Measurements from ENCODE around the gene FXR1.

GRCh38 chr3:180947761-180948390 is 35.4 kb downstream of the FXR1 start:
- TF ChIP-seq TAF1 (IDR thresholded peaks at IDR 0.05; ENCODE audit: borderline replicate concordance, low read depth, low read length) (no peak), POLR2AphosphoS5 (IDR thresholded peaks at IDR 0.05; ENCODE audit: low read depth, low read length) (no peak), POLR2A (IDR thresholded peaks at IDR 0.05; ENCODE audit: low read depth, low read length) (no peak)
